ENCODE results near the gene CCNB1. TPM values are rescaled to one million over a fixed set of nuclear protein-coding genes. Genes with fewer than 3 reads are reported as not detected.
"Not testable (repeated sequence)": the region's sequence is repeated elsewhere in the genome, so short reads cannot be mapped to it uniquely, and the experiment has no call there.

CCNB1 gene
- total and polyA plus RNA-seq, 7 donors: 2.3 to 68.1 (median 3.6) TPM

- Histone ChIP-seq H3K27me3 (no peaks in the 10 kb centered on the region), H3K9me3 (no peaks in the 10 kb centered on the region), H3K4me1 (no peaks in the 10 kb centered on the region), H3K36me3 (no peaks in the 10 kb centered on the region), H3K4me3 (no peak overlapping the region), H3K27ac (no peak overlapping the region)
- intact Hi-C loops (cut with DNase I): no loop called here
- TF ChIP-seq POLR2A (IDR thresholded peaks at IDR 0.05) (no peak), CTCF (IDR thresholded peaks at IDR 0.05) (no peak), EP300 (IDR thresholded peaks at IDR 0.05) (no peak), POLR2AphosphoS5 (IDR thresholded peaks at IDR 0.05) (no peak)
- 93 to 97% methylated on average over 16 of the region's 16 CpGs for WGBS, 2 donors
- DNase-seq: no peak
Observed at GRCh38 chr5:69160651-69161050, 6.3 kb upstream of the CCNB1 start.

GRCh38 chr5:69167493-69167855, 524 bp downstream of the CCNB1 start:
- Histone ChIP-seq H3K27ac (peak overlapping the region; percentile 57 to 69 (median 61)), H3K27me3 (no peaks in the 10 kb centered on the region), H3K4me3 (peak overlapping the region; percentile 44 to 67 (median 60)), H3K9me3 (no peaks in the 10 kb centered on the region), H3K36me3 (no peaks in the 10 kb centered on the region), H3K4me1 (peaks cover 0 to 17% (median 11%) of the 10 kb centered on the region in 4 donors)
- 1% methylated on average over 11 of the region's 11 CpGs for WGBS, 2 donors
- intact Hi-C loops (cut with DNase I): loop anchor here (1.0 to 2.0 kb wide), 3 partner anchors 22 to 67 kb away; partner anchors contain the start of genes CDK7 and CENPH
- no peak for TF ChIP-seq POLR2A (IDR thresholded peaks at IDR 0.05)
- DNase-seq: no peak

- H3K9me3 ChIP-seq: no peaks in the 10 kb centered on the region
- TF ChIP-seq POLR2A (IDR thresholded peaks at IDR 0.05) (no peak), CTCF (IDR thresholded peaks at IDR 0.05) (no peak), POLR2AphosphoS5 (IDR thresholded peaks at IDR 0.05) (no peak), EP300 (IDR thresholded peaks at IDR 0.05) (no peak)
- no peaks in the 10 kb centered on the region for H3K36me3 ChIP-seq
- peak overlapping the region in 3 of 4 donors; percentile 59 to 67 (median 61) for H3K4me3 ChIP-seq
- WGBS, 2 donors: 29 to 40% methylated on average over 8 of the region's 8 CpGs
- DNase-seq: no peak
- intact Hi-C loops (cut with DNase I): loop anchor here (1.0 to 2.0 kb wide), 3 partner anchors 21 to 67 kb away; partner anchors contain the start of genes CDK7 and CENPH
- H3K27ac ChIP-seq: no peak overlapping the region
- H3K27me3 ChIP-seq: no peaks in the 10 kb centered on the region
- H3K4me1 ChIP-seq: peaks cover 0 to 17% (median 11%) of the 10 kb centered on the region in 4 donors
Observed at GRCh38 chr5:69167929-69168328, 979 bp downstream of the CCNB1 start.

- Histone ChIP-seq H3K27ac (no peak overlapping the region), H3K4me1 (peaks cover 0 to 17% (median 11%) of the 10 kb centered on the region in 4 donors), H3K9me3 (no peaks in the 10 kb centered on the region), H3K4me3 (no peak overlapping the region), H3K36me3 (peaks cover 0 to 14% (median 0%) of the 10 kb centered on the region in 4 donors), H3K27me3 (no peaks in the 10 kb centered on the region)
- 95 to 98% methylated on average over 1 of the region's 1 CpG for WGBS, 2 donors
- DNase-seq: no peak
- intact Hi-C loops (cut with DNase I): no loop called here
- TF ChIP-seq EP300 (IDR thresholded peaks at IDR 0.05) (no peak), POLR2AphosphoS5 (IDR thresholded peaks at IDR 0.05) (no peak), CTCF (IDR thresholded peaks at IDR 0.05) (no peak), POLR2A (IDR thresholded peaks at IDR 0.05) (no peak)
Observed at GRCh38 chr5:69170495-69170894, 3.5 kb downstream of the CCNB1 start.

GRCh38 chr5:69170969-69171368, 4.0 kb downstream of the CCNB1 start:
- peaks cover 0 to 17% (median 11%) of the 10 kb centered on the region in 4 donors for H3K4me1 ChIP-seq
- H3K9me3 ChIP-seq: no peaks in the 10 kb centered on the region
- TF ChIP-seq POLR2A (IDR thresholded peaks at IDR 0.05): no peak
- no peak for TF ChIP-seq EP300 (IDR thresholded peaks at IDR 0.05)
- no peak for TF ChIP-seq POLR2AphosphoS5 (IDR thresholded peaks at IDR 0.05)
- TF ChIP-seq CTCF (IDR thresholded peaks at IDR 0.05): no peak
- 96 to 98% methylated on average over 3 of the region's 3 CpGs for WGBS, 2 donors
- intact Hi-C loops (cut with DNase I): no loop called here
- H3K36me3 ChIP-seq: peaks cover 0 to 15% (median 0%) of the 10 kb centered on the region in 4 donors
- H3K27ac ChIP-seq: no peak overlapping the region
- DNase-seq: no peak
- H3K27me3 ChIP-seq: no peaks in the 10 kb centered on the region
- H3K4me3 ChIP-seq: no peak overlapping the region

GRCh38 chr5:69181659-69182293, 14.8 kb downstream of the CCNB1 start:
- not testable (repeated sequence) for H3K4me1 ChIP-seq, H3K27ac ChIP-seq, H3K4me3 ChIP-seq, DNase-seq, H3K27me3 ChIP-seq, H3K36me3 ChIP-seq, H3K9me3 ChIP-seq
- intact Hi-C loops (cut with DNase I): loop anchor here (10.0 kb wide), 1 partner anchor 153 kb away; the partner anchor contains the start of gene CCDC125
- WGBS, 2 donors: 93% methylated on average over 15 of the region's 15 CpGs
